ENCODE measurements around the gene RAP1A.

Gene RAP1A

GRCh38 chr1:111754984-111755330 lies 135.4 kb downstream of the RAP1A start:
- peak in 1 of 2 donors; percentile 12 for DNase-seq (ENCODE audit: low read depth in 1 of 2, low spot score in 1 of 2)

- DNase-seq (ENCODE audit: low read depth in 1 of 2, low spot score in 1 of 2) = peak; percentile 88
These were observed 135.9 kb downstream of the RAP1A start, which contains the start of gene DDX20 for GRCh38 chr1:111755331-111756123. Gene DDX20, plus strand, starts transcription at chr1:111755901. Its CDS starts 24 bp downstream, at chr1:111755925.

GRCh38 chr1:111756124-111756513 lies 136.5 kb downstream of the RAP1A start:
- no peak for DNase-seq (ENCODE audit: low read depth in 1 of 2, low spot score in 1 of 2)

DNA sequence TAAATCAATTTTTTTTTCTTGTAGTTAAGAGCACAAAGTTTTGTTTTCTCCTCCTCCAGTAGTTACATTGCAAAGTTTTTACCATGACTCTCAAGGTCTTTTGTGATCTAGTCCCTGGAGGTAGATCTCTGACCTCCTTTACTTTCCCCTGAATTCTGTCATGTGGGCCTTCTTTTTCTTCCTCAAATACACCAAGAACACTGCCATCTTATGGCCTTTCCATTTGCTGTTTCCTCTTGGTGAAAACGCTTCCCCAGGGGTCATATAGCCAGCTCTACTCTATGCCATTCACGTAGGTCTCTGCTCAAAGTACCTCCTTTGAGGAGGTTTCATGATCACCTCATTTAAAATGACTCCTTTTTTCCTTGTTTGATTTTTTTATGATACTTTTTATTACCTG lies 138.8 kb downstream of the RAP1A start:
- DNase-seq (ENCODE audit: low read depth in 1 of 2, low spot score in 1 of 2) = no peak

- no peak for DNase-seq (ENCODE audit: low read depth in 1 of 2, low spot score in 1 of 2)
These were observed 142.1 kb downstream of the RAP1A start for GRCh38 chr1:111761717-111762116.

DNA sequence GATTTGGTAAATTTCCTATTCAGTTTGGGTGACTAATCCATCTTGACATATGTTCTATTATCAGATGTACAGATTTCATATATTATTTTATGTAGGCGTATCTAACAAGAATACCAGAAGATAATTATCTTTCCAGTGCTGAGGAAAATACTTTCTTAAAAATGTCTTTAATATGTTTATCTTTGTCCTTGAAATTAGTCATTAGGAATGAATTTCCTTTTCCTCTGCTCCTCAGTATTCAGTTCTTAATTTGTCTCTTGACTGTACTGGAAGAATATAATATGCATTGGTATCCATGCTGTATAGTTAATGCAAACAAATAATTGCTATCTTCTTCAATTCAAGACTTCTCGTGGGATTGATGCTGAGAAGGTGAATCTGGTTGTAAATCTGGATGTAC lies 142.7 kb downstream of the RAP1A start:
- DNase-seq (ENCODE audit: low read depth in 1 of 2, low spot score in 1 of 2) = no peak
